Muscle of arm (tissue), 12 donors: ENCODE data around the gene CRISPLD2. TPM values are rescaled to one million over a fixed set of nuclear protein-coding genes. Genes with fewer than 3 reads are reported as not detected.

Experiments used
- DNase-seq: peaks from one replicate; pipeline ENCODE4 v3.0.0-alpha.2; 2013
- polyA plus RNA-seq, 12 donors: library from polyadenylated mRNA; unstranded; fragments of 120-200 nt; gene quantifications; one replicate each; pipeline ENCODE4 v1.2.1, GENCODE V29; 2013; ENCODE audit not compliant: insufficient read length in 12 of 12

The CRISPLD2 gene
- polyA plus RNA-seq, 12 donors: 4.8 to 13.1 (median 6.9) TPM; not detected in 1

- peak; percentile 76 for DNase-seq
Measured at GRCh38 chr16:84795329-84796053, 24.3 kb upstream of the CRISPLD2 start.

- DNase-seq: no peak
Measured at GRCh38 chr16:84800158-84800978, 19.4 kb upstream of the CRISPLD2 start.

GRCh38 chr16:84803146-84803545, 16.6 kb upstream of the CRISPLD2 start:
- no peak for DNase-seq

- no peak for DNase-seq
Measured at GRCh38 chr16:84804326-84804725, 15.5 kb upstream of the CRISPLD2 start.

GRCh38 chr16:84806256-84806889, 13.4 kb upstream of the CRISPLD2 start:
- DNase-seq: no peak

- no peak for DNase-seq
Measured at GRCh38 chr16:84806890-84807258, 12.9 kb upstream of the CRISPLD2 start.

GRCh38 chr16:84807776-84808175, 12.0 kb upstream of the CRISPLD2 start:
- no peak for DNase-seq

GRCh38 chr16:84808826-84809225, 11.0 kb upstream of the CRISPLD2 start:
- DNase-seq: no peak

- DNase-seq: no peak
Measured at GRCh38 chr16:84810518-84811273, 9.1 kb upstream of the CRISPLD2 start.

GRCh38 chr16:84811529-84811928, 8.3 kb upstream of the CRISPLD2 start:
- no peak for DNase-seq

GRCh38 chr16:84813141-84813934, 6.4 kb upstream of the CRISPLD2 start:
- DNase-seq: no peak

- peak; percentile 53 for DNase-seq
Measured at GRCh38 chr16:84815462-84815861, 4.3 kb upstream of the CRISPLD2 start.

GRCh38 chr16:84816023-84816422, 3.8 kb upstream of the CRISPLD2 start:
- DNase-seq: no peak

GRCh38 chr16:84816485-84816884, 3.3 kb upstream of the CRISPLD2 start:
- no peak for DNase-seq

- no peak for DNase-seq
Measured at GRCh38 chr16:84817206-84817605, 2.6 kb upstream of the CRISPLD2 start.

GRCh38 chr16:84817613-84818012, 2.2 kb upstream of the CRISPLD2 start:
- no peak for DNase-seq

GRCh38 chr16:84818133-84818532, 1.7 kb upstream of the CRISPLD2 start:
- no peak for DNase-seq

- no peak for DNase-seq
Measured at GRCh38 chr16:84818989-84819643, 669 bp upstream of the CRISPLD2 start.

GRCh38 chr16:84820305-84820684, 510 bp downstream of the CRISPLD2 start:
- no peak for DNase-seq

- no peak for DNase-seq
Measured at GRCh38 chr16:84820771-84821170, 986 bp downstream of the CRISPLD2 start.

GRCh38 chr16:84821179-84821578, 1.4 kb downstream of the CRISPLD2 start:
- DNase-seq: no peak
